Measurements from ENCODE around the gene NRSN2.
"Not testable (repeated sequence)": the region's sequence is repeated elsewhere in the genome, so short reads cannot be mapped to it uniquely, and the experiment has no call there.

NRSN2 gene

GRCh38 chr20:325045-325888, 21.6 kb upstream of the NRSN2 start, which contains the start of gene SOX12:
Gene SOX12, plus strand, starts transcription at chr20:325552. Its CDS starts 373 bp downstream, at chr20:325925.
- peak; percentile 95 for DNase-seq (ENCODE audit: low read depth)

DNA sequence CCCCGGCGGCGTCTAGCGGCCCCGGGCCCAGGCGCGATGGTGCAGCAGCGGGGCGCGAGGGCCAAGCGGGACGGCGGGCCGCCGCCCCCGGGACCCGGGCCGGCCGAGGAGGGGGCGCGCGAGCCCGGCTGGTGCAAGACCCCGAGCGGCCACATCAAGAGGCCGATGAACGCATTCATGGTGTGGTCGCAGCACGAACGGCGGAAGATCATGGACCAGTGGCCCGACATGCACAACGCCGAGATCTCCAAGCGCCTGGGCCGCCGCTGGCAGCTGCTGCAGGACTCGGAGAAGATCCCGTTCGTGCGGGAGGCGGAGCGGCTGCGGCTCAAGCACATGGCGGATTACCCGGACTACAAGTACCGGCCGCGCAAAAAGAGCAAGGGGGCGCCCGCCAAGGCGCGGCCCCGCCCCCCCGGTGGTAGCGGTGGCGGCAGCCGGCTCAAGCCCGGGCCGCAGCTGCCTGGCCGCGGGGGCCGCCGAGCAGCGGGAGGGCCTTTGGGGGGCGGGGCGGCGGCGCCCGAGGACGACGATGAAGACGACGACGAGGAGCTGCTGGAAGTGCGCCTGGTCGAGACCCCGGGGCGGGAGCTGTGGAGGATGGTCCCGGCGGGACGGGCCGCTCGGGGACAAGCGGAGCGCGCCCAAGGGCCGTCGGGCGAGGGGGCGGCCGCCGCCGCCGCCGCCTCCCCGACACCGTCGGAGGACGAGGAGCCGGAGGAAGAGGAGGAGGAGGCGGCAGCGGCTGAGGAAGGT, 20.8 kb upstream of the NRSN2 start:
- no peak for DNase-seq (ENCODE audit: low read depth)

DNA sequence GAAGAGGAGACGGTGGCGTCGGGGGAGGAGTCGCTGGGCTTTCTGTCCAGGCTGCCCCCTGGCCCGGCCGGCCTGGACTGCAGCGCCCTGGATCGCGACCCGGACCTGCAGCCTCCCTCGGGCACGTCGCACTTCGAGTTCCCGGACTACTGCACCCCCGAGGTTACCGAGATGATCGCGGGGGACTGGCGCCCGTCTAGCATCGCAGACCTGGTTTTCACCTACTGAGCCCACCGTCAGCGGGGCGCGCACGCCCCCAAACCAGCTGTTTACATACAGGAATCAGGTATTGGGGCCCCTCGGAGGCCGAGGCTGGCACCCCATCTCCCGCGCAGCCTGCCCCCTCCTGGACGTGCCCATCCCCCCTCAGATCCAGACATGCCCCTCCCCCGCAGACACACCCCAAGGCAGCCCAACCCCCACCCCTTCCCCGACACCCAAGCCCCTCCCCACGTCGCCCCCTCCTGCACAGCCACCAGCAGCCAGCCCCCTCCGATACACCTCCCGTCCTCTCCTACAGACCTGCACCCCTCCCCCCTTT, 20.2 kb upstream of the NRSN2 start:
- no peak for DNase-seq (ENCODE audit: low read depth)

DNA sequence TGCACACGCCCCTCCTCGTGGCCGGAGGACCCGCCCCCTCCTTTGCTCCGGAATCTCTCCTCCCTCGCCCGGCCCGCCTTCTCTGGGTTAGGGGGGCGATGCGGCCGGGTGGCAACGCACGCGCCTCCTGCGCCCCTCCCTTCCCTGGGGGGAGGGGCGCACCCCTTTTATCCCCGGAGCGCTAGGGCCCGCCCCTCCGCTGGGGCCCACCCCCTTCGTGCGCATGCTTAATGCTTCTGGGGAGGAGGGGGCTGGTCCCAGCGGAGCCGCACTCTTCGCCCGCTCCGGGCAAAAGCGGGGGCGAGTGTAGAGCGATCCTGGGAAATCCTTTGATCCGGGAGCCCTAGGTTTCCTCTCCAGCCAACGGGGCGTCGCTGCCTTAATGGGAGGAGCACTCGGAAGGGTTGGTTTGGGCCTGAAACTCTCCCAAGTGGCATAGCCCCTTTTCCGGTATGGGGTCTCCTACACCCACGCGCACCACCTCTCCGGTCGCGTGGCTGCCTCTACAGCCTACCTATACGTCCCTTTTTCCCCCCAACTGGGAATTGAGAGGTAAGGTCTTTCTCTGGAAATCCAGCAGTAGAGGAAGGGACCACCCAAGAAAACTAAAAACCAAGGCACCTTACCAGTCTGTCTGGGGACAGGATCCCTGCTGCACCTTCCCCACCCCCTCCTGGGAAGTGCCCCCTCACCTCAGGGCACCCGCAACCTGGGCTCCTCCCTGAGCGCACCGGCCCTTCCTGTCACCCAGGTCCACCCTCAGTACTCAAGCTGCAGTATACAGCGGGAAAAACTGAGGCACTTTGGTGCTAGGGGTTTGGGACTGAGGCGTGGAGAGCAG, 19.5 kb upstream of the NRSN2 start:
- peak; percentile 68 for DNase-seq (ENCODE audit: low read depth)

DNA sequence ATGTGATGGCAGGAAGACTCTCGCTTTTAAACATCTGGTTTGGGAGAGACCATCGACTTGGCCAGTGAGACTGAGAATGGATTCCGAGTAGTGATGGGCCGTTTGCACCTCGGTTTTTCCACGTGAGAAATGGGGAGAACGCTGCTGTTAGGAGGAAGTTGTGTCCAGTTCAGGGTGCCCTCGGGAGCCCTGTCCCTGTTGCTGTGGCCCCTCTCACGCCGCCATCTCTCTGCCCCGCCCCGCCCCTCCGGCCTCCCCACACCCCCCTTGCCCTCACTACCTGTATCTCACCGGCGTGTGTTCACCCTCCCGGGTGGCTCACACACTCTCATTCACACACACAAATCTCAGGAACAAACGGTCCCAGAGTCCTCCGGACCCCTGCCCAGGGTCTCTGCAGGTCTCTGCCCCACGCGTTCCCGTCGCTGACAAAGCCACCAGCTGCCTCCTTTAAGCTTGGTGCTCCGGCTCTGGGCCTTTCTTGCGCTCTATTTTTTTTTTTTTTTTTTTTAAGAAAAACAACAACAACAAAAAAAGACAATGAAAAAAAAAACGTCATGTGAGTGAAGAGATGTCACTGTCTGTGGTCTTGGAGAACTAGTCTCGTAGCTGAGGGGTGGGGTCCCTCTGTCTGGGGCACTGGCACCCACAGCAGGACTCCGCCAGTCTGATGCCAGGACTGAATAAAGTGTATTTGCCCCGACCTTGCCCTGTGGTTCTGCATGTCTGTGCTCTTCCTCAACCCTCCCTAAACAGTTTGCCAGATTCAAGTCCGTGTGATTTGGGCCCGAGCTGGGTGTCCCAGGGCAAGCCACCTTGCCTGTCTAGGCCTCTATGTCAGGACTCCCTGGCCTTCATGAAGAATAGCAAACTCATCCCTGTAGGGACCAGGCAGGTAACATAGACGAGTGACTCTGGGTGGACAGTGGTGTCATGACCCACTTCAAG, 18.6 kb upstream of the NRSN2 start:
- DNase-seq (ENCODE audit: low read depth): no peak

DNA sequence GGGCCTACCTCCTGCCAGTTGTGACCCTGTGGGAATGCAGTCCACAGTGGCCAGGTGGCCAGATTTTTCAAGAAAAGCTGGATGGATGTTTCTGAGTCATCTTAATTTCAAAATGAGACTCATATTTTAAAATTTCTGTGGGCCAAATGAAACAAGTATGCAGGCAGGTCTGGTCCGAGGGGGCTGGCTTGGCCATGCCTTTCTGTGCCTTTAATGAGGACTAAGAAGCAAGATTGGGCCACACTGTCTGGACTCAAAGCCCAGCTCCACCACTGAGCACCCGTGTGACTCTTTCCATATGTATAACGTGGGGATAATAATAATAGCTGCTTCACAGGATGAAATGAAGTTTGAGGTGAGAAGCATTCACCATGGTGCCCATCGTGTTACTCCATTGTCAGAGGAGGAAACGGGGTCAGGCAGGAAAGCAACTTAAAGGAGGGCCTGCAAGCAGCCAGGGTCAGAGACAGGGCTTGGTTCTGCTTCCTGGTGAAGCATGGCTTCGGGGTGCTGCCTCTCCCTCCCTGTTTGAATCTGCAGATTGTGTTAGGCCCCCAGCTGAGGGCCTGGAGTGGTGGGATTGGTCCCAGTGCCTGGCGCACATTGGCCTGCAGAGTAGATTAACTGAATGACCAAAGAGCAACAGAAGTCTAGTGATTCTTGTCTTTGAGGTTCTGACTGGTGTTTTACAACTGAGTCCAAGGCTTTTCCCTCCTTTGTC, 17.8 kb upstream of the NRSN2 start:
- DNase-seq (ENCODE audit: low read depth): no peak

DNA sequence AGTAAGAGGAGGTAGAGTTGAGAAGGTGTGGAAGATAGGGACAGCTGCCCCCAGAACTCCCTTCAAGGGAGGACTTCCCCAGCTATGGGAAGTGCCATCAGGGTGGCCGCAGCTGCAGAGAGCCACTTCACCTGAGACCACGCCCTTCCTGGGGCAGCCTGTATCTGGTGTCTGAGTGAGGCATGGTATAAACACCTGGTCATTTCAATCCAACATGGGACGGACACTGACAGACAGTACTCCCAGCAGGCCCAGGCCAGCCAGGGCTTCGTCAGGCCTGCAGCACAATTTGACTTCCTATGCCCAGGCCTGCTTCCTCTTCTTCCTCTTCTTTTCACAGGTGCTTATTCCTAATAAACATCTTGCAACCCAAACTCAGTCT, 17.1 kb upstream of the NRSN2 start:
- no peak for DNase-seq (ENCODE audit: low read depth)

GRCh38 chr20:330233-331149, 16.4 kb upstream of the NRSN2 start:
- peak; percentile 41 for DNase-seq (ENCODE audit: low read depth)

GRCh38 chr20:334578-334977, 12.3 kb upstream of the NRSN2 start:
- DNase-seq (ENCODE audit: low read depth): no peak

DNA sequence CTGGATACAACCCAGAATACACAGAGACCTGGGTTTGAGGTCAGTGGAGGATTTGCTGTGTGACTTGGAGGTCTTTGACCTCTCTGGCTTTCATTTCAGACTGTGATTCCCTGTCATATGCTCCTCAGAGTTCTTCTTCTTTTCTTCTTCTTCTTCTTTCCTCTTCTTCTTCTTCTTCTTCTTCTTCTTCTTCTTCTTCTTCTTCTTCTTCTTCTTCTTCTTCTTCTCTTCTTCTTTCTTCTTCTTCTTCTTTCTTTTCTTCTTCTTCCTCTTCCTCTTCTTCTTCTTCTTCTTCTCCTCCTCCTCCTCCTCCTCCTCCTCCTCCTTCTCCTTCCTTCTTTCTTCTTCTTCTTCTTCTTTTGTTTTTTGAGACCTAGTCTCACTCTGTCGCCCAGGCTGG, 10.9 kb upstream of the NRSN2 start:
- not testable (repeated sequence) for DNase-seq (ENCODE audit: low read depth)

GRCh38 chr20:341682-342081, 5.2 kb upstream of the NRSN2 start:
- DNase-seq (ENCODE audit: low read depth): no peak

DNA sequence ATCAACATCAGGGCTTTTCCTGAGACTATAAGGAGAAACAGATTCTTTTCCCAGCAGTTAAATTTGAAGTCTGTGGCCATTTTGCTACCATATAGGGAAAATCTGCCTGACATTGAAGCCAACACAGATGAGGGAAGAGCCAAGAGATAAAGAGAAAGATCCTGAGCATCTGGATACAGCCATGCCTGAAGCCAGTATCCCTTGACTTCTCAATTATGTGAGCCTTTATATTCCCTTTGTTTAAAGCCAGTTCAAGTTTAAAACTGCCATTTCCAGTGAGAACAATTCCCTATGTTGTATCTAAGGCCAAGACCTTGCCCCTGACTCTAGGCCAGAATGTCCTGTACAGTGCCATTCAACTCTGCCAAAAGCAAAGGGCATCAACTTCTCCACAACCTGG, 3.8 kb upstream of the NRSN2 start:
- DNase-seq (ENCODE audit: low read depth): no peak

DNA sequence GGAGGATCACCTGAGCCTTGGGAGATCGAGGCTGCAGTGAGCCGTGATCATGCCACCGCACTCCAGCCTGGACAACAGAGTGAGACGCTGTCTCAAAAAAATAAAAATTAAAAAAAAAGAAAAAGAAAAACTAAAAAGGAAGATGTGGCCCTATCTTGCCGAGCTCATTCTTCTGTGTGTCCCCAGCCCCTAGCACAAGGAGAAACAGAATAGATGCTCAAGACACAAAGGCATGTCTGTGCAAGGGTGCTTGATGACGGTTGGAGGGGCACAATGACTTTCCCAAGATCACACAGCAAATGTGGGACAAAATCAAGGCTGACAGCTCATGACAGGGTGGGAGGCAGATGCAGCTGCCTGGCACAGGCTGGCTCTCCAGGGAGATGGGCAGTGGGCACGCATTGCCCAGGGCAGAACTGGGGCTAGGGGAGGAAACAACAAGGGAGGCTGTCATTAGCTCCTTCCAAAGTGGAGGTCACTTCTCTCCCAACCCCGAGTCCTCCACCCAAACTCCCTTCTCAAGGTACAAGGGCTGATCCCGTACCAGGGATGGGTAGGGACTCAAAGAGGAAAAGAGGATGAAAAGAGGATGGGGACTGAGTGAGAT, 775 bp upstream of the NRSN2 start:
- no peak for DNase-seq (ENCODE audit: low read depth)

- no peak for DNase-seq (ENCODE audit: low read depth)
Measured at GRCh38 chr20:347317-347639, 367 bp downstream of the NRSN2 start.

DNA sequence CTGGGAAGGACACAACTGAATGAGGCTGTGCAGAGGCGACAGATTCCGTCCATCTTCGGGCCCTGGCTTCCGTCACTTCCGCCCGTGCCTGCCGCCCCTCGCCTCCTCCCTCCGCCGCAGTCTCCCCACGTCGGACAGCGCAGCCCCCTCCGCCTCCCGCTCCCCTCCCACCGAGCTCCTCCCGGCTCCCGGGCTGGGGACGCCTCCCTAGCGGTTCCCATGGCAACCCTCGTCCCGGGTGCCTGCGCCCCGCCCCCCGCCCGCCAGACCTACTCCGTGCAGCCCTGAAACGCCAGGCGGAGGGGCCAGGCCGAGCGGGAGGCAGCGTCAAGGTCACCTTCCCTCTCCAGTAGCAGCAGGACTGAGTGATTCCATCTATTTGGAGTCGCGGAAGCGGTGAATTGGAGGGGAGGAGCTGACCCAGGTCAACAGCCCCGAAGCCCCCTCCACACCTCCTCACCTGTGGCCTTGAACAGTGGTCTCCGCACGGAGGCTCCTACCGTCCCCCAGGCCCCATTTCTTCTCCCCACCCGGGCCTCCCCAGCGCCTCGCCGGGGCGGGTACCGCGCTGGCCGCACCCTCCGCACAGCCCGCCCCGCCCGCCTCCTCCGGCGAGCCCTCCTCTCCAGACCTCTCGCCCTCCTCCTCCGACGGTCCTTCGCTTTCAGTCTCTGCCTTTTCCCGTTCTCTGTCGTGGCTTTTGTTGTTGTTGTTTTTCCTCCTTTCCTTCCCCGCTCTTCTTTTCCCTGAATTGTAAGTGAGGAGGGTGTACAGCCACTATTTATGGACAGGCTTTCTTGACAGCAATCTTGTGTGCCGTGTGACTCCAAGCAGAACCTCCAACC, 951 bp downstream of the NRSN2 start:
- DNase-seq (ENCODE audit: low read depth): peak; percentile 37

GRCh38 chr20:348972-349841, 2.3 kb downstream of the NRSN2 start:
- no peak for DNase-seq (ENCODE audit: low read depth)

DNA sequence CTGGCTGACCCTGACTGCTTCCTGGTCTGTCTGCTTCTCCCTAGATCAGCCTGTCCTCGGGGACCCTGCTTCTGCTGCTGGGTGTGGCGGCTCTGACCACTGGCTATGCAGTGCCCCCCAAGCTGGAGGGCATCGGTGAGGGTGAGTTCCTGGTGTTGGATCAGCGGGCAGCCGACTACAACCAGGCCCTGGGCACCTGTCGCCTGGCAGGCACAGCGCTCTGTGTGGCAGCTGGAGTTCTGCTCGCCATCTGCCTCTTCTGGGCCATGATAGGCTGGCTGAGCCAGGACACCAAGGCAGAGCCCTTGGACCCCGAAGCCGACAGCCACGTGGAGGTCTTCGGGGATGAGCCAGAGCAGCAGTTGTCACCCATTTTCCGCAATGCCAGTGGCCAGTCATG, 6.3 kb downstream of the NRSN2 start:
- no peak for DNase-seq (ENCODE audit: low read depth)

Data from T follicular helper cell (primary cell).